ENCODE results near the gene SMARCA4.
A peak's percentile ranks its signal among the peaks of the same experiment; 100 is the strongest.
"Not testable (repeated sequence)": the region's sequence is repeated elsewhere in the genome, so short reads cannot be mapped to it uniquely, and the experiment has no call there.

Gene SMARCA4

DNA sequence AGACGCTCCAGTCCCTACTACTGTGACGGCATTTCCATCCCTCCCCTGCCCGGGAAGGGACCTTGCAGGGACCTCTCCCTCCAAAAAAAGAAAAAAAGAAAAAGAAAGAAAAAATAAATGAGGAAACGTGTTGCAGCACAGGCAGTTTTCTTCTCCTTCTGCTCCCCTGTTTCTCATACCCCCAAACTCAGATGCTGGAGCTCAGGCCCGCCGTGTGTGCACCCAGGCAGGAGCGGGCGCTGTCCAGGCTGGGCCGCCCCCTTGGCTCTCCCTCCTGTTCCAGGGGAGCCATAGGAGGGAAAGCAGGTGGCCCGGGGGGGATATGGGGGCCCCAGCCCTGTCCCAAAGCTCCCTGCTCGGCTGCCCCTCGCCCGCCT is 38.2 kb upstream of the SMARCA4 start:
- H3K27me3 Mint-ChIP-seq (ENCODE audit: low read depth), result no peaks in the 10 kb centered on the region
- H3K27ac Mint-ChIP-seq, result no peak overlapping the region
- H3K4me3 Mint-ChIP-seq, result no peak overlapping the region
- H3K4me1 Mint-ChIP-seq (ENCODE audit: low read depth), result peaks cover 4% of the 10 kb centered on the region
- H3K9me3 Mint-ChIP-seq, result no peaks in the 10 kb centered on the region
- H3K36me3 Mint-ChIP-seq (ENCODE audit: low read depth), result peaks cover 9% of the 10 kb centered on the region

DNA sequence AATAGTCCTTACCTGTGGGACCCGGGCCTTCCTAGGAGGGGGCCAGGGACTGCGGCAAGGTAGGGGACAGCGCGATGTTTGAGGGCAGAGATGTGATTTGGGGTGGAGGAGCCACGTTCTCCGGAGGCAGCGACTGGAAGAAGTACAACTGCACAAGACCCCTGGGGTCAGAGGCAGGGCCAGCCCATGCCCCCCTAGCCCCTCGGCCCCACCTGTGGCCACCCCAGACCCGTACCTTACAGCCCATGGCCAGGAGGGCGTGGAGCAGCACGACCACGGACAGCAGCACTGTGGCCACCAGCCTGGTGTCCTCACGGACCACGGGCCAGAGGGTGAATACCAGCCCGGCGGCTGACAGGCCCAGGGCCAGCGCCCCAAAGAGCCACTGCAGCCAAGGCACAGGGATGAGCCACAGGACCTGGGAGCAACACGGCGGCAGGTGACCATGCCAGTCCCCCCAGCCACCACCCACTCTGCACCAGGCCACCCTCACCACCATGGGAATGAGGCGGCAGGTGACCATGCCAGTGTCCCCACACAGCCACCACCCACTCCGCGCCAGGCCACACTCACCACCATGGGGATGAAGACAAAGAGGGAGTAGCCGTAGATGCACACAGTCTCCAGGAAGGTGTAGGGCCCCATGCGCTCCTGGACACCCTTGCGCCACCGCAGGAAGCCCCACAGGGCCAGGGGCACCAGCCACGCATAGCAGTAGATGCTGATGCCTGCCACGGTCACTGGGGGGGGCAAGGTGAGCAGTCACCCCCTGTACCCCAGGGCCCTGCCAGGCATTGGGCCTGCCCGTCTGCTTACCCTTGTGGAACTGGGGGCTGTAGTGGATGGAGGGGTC is 37.3 kb upstream of the SMARCA4 start:
- Mint-ChIP-seq H3K27me3 (ENCODE audit: low read depth) (no peaks in the 10 kb centered on the region), H3K9me3 (no peaks in the 10 kb centered on the region), H3K36me3 (ENCODE audit: low read depth) (peaks cover 10% of the 10 kb centered on the region), H3K4me3 (no peak overlapping the region), H3K4me1 (ENCODE audit: low read depth) (peaks cover 4% of the 10 kb centered on the region), H3K27ac (no peak overlapping the region)

DNA sequence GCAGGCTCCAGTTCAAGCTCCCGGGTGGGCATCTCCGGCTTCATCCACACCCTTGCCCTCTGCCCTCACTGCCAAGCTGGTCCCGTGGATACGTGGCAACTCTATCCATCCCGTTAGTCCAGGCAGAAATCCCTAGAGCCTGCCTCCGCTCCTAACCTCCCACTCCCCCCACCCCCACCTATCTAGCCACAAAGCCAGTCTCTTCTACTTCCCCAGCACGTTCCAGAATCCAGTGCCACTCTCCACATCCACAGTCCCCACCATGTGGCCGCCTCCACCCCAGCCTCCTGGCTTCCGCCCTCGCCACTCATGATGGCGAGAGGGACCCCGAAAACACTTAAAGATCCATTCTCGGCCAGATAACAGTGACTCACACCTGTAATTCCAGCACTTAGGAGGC is 36.2 kb upstream of the SMARCA4 start:
- Mint-ChIP-seq H3K4me3 (no peak overlapping the region), H3K27ac (no peak overlapping the region), H3K36me3 (ENCODE audit: low read depth) (peaks cover 10% of the 10 kb centered on the region), H3K9me3 (no peaks in the 10 kb centered on the region), H3K4me1 (ENCODE audit: low read depth) (peaks cover 7% of the 10 kb centered on the region), H3K27me3 (ENCODE audit: low read depth) (no peaks in the 10 kb centered on the region)

DNA sequence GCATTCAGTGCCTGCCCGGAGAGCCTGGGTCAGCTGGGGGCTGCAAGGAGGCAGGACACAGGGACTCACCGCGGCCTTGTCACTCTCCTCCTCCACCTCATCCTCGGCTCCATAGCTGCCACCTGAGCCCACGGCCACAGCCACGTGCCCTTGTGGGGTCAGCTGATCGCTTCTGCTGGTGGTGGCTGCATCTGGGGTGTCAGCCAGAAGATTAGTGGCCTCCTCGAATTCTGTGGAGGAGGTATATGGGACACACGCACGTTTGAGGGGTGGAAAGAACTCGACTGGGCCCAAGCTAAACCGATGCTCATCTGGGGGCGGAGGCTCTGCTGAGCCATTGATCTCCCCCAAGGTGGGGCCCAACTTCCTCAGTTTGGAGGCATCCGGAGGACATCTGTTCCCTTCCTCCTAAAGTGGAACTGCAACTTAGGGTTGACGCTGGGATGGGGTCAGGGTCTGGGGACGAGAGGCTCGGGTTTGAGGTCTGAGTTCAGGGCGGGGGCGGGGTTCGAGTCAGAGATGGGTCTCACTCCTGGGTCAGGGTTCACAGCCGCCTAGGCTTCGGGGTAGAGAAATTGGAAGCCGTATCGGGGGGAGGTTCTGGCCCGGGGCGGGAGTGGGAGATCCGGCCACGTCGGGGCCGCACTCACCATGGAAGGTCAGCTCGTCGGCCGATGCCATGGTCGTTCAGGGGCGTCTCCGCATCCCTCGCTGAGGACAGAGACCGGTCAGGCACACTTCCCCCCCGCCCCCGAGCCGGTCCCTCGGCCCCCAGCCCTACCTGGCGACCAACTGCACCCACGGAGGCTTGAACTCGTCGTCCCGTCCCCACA is 32.9 kb upstream of the SMARCA4 start:
- H3K27me3 Mint-ChIP-seq (ENCODE audit: low read depth), result no peaks in the 10 kb centered on the region
- peak overlapping the region; percentile 92 for H3K4me3 Mint-ChIP-seq
- H3K27ac Mint-ChIP-seq, result peak overlapping the region; percentile 88
- H3K9me3 Mint-ChIP-seq, result no peaks in the 10 kb centered on the region
- H3K4me1 Mint-ChIP-seq (ENCODE audit: low read depth), result peaks cover 15% of the 10 kb centered on the region
- H3K36me3 Mint-ChIP-seq (ENCODE audit: low read depth), result peaks cover 16% of the 10 kb centered on the region

DNA sequence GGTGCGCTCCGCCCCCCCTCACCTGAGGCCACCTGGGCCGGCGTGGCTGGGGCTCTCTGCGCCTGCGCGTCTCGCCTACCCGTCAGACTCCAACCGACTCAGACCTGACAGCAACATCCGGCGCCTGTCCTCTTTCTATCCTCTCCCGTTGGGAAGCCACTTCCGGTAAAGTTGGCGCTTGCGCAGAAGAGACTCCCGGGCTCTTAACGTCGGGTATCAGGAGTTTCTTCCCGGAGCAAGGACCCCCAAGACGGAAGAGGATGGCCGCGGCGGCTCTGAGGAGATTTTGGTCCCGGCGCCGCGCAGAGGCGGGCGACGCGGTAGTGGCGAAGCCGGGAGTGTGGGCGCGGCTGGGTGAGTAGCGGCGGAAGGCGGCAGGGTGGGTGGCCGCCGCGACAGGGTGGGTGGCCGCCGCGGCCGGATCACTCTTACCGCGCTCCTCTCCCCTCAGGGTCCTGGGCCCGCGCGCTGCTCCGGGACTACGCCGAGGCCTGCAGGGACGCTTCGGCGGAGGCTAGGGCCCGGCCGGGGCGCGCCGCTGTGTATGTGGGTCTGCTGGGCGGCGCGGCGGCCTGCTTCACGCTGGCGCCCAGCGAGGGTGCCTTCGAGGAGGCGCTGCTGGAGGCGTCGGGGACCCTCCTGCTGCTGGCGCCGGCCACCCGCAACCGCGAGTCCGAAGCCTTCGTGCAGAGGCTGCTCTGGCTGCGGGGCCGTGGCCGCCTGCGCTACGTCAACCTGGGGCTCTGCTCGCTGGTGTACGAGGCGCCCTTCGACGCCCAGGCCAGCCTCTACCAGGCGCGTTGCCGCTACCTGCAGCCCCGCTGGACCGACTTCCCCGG is 32.0 kb upstream of the SMARCA4 start, which contains the start of the genes TIMM29 and YIPF2:
Gene TIMM29 (plus strand): TSS at position 249 of the 839 bp plus-strand sequence. CDS start 12 bp downstream, at position 261.
Gene YIPF2 (minus strand): TSS at position 77 of the 839 bp plus-strand sequence. CDS start 229 bp downstream, outside the sequence.
- Mint-ChIP-seq H3K9me3 (no peaks in the 10 kb centered on the region), H3K27ac (peak within 1 kb of the TSS; percentile 88), H3K4me1 (ENCODE audit: low read depth) (peaks cover 15% of the 10 kb centered on the region), H3K27me3 (ENCODE audit: low read depth) (no peaks in the 10 kb centered on the region), H3K4me3 (peak within 1 kb of the TSS; percentile 92), H3K36me3 (ENCODE audit: low read depth) (peaks cover 16% of the 10 kb centered on the region)

DNA sequence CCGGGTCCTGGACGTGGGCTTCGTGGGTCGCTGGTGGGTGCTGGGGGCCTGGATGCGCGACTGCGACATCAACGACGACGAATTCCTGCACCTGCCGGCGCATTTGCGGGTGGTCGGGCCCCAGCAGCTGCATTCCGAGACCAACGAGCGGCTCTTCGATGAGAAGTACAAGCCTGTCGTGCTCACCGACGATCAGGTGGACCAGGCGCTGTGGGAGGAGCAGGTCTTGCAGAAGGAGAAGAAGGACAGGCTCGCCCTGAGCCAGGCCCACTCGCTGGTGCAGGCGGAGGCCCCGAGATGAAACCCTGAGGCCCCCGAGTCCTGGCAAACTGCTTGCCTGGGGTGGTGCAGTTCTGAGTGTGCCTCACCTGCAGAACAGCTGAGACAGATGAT is 31.4 kb upstream of the SMARCA4 start:
- Mint-ChIP-seq H3K36me3 (ENCODE audit: low read depth) (peaks cover 14% of the 10 kb centered on the region), H3K4me1 (ENCODE audit: low read depth) (peaks cover 15% of the 10 kb centered on the region), H3K27ac (no peak overlapping the region), H3K9me3 (no peaks in the 10 kb centered on the region), H3K4me3 (peak overlapping the region; percentile 72), H3K27me3 (ENCODE audit: low read depth) (no peaks in the 10 kb centered on the region)

DNA sequence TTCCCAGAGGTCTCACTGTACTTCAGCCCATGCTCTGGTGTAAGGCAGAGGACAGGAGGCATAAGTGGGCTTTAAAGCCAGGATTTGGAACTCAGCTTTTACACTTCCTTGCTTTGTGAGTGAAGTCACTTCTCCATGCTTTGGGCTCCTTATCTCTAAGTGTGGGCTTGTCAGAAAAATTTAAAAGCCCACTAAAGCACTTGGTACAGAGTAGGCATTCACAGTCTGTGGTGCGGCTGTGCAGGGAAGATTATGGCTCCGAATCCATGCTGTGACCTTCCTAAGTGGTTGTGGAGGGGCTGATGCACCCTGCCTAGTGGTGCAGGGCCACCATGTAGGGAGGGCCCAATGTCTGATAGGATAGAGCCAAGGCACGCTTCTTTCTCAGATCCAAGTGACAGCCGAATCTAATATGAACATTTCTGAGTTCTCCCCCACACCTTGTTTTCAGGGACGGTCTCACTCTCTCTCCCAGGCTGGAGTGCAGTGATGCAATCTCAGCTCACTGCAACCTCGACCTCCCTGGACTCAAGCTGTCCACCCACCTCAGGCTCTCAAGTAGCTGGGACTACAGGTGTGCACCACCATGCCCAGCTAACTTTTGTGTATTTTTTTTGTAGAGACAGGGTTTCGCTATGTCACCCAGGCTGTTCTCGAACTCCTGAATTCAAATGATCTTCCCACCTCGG is 25.3 kb upstream of the SMARCA4 start:
- peaks cover 7% of the 10 kb centered on the region for H3K36me3 Mint-ChIP-seq (ENCODE audit: low read depth)
- no peaks in the 10 kb centered on the region for H3K9me3 Mint-ChIP-seq
- peaks cover 7% of the 10 kb centered on the region for H3K4me1 Mint-ChIP-seq (ENCODE audit: low read depth)
- no peak overlapping the region for H3K4me3 Mint-ChIP-seq
- no peaks in the 10 kb centered on the region for H3K27me3 Mint-ChIP-seq (ENCODE audit: low read depth)
- no peak overlapping the region for H3K27ac Mint-ChIP-seq

DNA sequence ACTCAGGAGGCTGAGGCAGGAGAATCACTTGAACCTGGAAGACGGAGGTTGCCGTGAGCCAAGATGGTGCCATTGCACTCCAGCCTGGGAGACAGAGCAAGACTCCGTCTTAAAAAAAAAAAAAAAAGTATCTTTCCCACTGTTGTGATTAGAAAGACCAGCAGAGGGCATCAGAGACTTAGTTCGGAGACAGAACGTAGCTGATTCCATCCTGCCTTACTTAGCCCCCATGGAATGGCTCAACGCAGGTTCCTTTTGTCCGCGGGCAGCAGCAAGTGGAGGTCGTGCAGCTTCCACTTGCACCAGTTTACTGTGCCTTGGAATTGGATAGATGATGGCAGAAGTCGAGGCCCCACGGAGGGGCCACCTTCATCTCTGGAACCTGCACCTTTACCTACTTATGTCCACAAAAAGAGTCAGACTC is 24.2 kb upstream of the SMARCA4 start:
- no peak overlapping the region for H3K4me3 Mint-ChIP-seq
- no peak overlapping the region for H3K27ac Mint-ChIP-seq
- peaks cover 5% of the 10 kb centered on the region for H3K4me1 Mint-ChIP-seq (ENCODE audit: low read depth)
- H3K27me3 Mint-ChIP-seq (ENCODE audit: low read depth), result no peaks in the 10 kb centered on the region
- no peaks in the 10 kb centered on the region for H3K9me3 Mint-ChIP-seq
- H3K36me3 Mint-ChIP-seq (ENCODE audit: low read depth), result peaks cover 4% of the 10 kb centered on the region

DNA sequence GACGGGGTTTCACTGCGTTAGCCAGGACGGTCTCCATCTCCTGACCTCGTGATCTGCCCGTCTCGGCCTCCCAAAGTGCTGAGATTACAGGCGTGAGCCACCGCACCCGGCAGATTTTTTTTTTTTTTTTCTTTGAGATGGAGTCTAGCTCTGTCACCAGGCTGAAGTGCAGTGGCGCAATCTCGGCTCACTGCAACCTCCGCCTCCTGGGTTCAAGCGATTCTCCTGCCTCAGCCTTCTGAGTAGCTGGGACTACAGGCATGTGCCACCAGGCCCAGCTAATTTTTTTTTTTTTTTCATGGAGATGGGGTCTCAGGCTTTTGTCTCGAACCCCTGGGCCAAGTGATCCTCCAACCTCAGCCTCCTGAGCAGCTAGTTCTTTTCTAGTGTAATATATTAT is 19.2 kb upstream of the SMARCA4 start:
- not testable (repeated sequence) for H3K4me1 Mint-ChIP-seq (ENCODE audit: low read depth); H3K9me3 Mint-ChIP-seq; H3K36me3 Mint-ChIP-seq (ENCODE audit: low read depth); H3K27me3 Mint-ChIP-seq (ENCODE audit: low read depth); H3K4me3 Mint-ChIP-seq; H3K27ac Mint-ChIP-seq

DNA sequence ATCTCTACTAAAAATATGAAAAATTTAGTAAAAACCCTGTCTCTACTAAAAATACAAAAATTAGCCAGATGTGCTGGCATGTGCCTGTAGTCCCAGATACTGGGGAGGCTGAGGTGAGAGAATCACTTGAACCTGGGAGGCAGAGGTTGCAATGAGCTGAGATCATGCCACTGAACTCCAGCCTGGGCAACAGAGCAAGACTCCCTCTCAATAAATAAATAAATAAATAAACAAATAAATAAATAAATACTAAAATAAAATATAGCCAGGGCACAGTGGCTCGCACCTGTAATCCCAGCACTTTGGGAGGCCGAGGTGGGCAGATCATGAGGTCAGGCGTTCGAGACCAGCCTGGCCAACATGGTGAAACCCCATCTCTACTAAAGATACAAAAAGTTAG is 17.4 kb upstream of the SMARCA4 start:
- not testable (repeated sequence) for H3K36me3 Mint-ChIP-seq (ENCODE audit: low read depth); H3K4me3 Mint-ChIP-seq; H3K27me3 Mint-ChIP-seq (ENCODE audit: low read depth); H3K27ac Mint-ChIP-seq; H3K4me1 Mint-ChIP-seq (ENCODE audit: low read depth); H3K9me3 Mint-ChIP-seq

DNA sequence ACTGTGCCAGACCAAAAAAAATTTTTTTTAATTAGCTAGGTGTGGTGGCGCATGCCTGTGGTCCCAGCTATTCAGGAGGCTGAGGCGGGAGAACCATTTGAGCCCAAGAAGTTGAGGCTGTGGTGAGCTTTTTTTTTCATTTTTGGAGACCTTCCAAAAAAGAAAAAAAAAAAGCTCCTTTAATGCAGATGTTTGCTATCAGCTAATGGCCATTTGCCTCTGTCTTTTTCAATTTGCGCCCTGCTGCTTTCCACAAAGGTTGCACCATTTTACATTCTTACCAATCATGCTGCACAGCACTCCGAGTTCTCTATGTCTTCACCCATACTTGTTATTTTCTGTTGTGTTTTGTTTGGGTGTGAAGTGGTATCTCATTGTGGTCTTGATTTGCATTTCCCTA is 15.6 kb upstream of the SMARCA4 start:
- Mint-ChIP-seq H3K27ac (no peak overlapping the region), H3K4me3 (no peak overlapping the region), H3K36me3 (ENCODE audit: low read depth) (no peaks in the 10 kb centered on the region), H3K4me1 (ENCODE audit: low read depth) (peaks cover 2% of the 10 kb centered on the region), H3K9me3 (no peaks in the 10 kb centered on the region), H3K27me3 (ENCODE audit: low read depth) (no peaks in the 10 kb centered on the region)

DNA sequence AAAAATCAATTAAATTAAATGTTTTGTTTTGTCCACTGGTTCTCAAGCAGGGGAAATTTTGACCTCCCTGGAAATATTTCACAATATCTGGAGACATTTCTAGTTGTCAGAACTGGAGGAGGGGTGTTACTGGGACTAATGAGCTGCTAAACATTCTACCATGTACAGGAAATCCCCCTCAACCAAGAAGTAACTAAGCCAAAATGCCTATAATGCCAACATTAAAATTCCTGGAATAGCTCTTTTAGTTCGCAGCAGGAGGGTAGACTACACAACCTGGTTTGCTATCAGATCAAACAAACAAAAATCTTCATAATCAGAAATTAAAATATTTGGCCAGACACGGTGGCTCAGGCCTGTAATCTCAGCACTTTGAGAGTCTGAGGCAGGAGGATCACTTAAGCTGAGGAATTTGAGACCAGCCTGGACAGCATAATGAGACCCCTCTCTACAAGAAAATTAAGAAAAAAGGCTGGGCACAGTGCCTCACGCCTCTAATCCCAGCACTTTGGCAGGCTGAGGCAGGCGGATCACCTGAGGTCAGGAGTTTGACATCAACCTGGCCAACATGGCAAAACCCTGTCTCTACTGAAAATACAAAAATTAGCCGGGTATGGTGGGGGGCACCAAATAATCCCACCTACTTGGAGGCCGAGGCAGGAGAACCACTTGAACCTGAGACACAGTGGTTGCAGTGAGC is 13.7 kb upstream of the SMARCA4 start:
- Mint-ChIP-seq H3K27me3 (ENCODE audit: low read depth) (no peaks in the 10 kb centered on the region), H3K27ac (no peak overlapping the region), H3K4me1 (ENCODE audit: low read depth) (peaks cover 2% of the 10 kb centered on the region), H3K4me3 (no peak overlapping the region), H3K9me3 (no peaks in the 10 kb centered on the region), H3K36me3 (ENCODE audit: low read depth) (no peaks in the 10 kb centered on the region)

DNA sequence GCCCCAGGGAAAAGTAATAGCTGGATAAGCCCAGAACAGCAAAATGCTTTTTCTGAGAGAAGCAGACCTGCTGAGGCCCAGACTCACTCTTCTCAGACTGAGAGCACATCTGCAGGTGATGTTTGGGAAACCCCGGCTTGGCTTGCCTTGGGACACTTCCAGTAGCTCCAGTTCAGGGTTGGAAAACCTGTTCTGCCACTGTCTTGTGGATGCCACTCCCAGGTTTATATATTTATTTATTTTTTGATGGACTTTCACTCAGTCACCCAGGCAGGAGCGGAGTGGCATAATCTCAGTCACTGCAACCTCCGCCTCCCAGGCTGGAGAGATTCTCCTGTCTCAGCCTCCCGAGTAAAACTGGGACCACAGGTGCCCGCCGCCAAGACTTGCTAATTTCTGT is 8.0 kb upstream of the SMARCA4 start:
- H3K4me3 Mint-ChIP-seq, result no peak overlapping the region

More for the DNA sequence above, 8.0 kb upstream of the SMARCA4 start:
- Mint-ChIP-seq H3K27ac (no peak overlapping the region), H3K9me3 (no peaks in the 10 kb centered on the region), H3K36me3 (ENCODE audit: low read depth) (no peaks in the 10 kb centered on the region), H3K4me1 (ENCODE audit: low read depth) (peaks cover 8% of the 10 kb centered on the region), H3K27me3 (ENCODE audit: low read depth) (no peaks in the 10 kb centered on the region)

Measured in T-helper 1 cell treated with Interleukin-12 subunit alpha and Interleukin-12 subunit beta and Interleukin-4 antibody, amounts not matched to agents 30 μg/mL and 1 μg/mL, for 36 hours (primary cell).